ENCODE measurements around the gene CDC5L. TPM values are rescaled to one million over a fixed set of nuclear protein-coding genes. Genes with fewer than 3 reads are reported as not detected.

CDC5L gene
- total RNA-seq, 1 donor from 2014 or later = 20.2 TPM

DNA sequence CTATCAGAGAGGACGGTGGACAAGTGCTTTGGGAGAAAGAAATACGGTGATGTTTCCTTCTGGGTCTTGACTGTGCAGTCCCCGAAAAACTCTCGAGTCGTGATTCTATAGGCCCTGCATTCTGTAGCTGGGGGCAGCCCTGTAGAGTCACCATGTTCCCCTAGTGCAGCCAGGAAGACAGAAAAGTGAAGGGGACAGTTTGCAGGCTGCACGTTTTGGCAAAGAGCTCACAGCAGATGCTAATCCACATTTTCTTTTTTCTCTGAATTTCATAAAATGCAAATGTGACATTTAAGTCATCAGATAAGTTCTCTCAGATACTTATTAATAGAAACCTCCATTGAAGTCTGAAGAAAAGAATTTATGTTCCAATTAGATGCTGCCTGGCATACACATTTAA lies 25.6 kb upstream of the CDC5L start:
- ChIA-PET POLR2A (no interaction called here), CTCF (no interaction called here)
- TF ChIP-seq, protein P1, sequence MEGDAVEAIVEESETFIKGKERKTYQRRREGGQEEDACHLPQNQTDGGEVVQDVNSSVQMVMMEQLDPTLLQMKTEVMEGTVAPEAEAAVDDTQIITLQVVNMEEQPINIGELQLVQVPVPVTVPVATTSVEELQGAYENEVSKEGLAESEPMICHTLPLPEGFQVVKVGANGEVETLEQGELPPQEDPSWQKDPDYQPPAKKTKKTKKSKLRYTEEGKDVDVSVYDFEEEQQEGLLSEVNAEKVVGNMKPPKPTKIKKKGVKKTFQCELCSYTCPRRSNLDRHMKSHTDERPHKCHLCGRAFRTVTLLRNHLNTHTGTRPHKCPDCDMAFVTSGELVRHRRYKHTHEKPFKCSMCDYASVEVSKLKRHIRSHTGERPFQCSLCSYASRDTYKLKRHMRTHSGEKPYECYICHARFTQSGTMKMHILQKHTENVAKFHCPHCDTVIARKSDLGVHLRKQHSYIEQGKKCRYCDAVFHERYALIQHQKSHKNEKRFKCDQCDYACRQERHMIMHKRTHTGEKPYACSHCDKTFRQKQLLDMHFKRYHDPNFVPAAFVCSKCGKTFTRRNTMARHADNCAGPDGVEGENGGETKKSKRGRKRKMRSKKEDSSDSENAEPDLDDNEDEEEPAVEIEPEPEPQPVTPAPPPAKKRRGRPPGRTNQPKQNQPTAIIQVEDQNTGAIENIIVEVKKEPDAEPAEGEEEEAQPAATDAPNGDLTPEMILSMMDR (IDR thresholded peaks at IDR 0.05) = no peak
- no peak for ATAC-seq (ENCODE audit: low read depth)
- intact Hi-C loops (cut with micrococcal nuclease) = no loop called here
- Mint-ChIP-seq H3K27ac (no peak overlapping the region), H3K36me3 (ENCODE audit: low read depth) (no peaks in the 10 kb centered on the region), H3K4me3 (no peak overlapping the region), H3K4me1 (peaks cover 10% of the 10 kb centered on the region), H3K27me3 (peaks cover 11% of the 10 kb centered on the region), H3K9me3 (peaks cover 2% of the 10 kb centered on the region)
- DNase-seq = no peak

DNA sequence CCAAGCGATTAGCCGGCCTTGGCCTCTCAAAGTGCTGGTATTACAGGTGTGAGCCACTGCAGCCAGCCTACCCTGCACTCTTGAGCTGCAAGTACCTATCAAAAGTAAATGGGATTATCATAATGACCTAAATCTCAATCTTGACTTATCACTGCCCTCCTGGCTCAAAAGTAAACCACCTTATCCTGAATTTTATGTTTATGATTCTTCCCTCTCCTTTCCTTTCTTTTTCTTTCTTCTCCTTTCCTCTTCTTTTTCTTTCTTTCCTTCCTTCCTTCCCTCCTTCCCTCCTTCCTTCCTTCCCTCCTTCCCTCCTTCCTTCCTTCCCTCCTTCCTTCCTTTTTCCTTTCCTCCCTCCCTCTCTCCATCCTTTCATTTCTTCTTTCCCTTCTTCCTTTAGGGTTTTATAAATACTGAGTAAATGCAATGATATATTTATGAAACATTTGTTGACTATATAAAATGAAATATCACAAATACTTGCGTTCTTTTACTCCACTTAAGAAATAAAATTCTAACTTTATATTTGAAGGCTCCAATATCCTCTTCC lies 24.1 kb upstream of the CDC5L start:
- no peaks in the 10 kb centered on the region for H3K9me3 Mint-ChIP-seq
- TF ChIP-seq, protein P1 (IDR thresholded peaks at IDR 0.05) = no peak
- ChIA-PET CTCF (no interaction called here), POLR2A (no interaction called here)
- H3K27me3 Mint-ChIP-seq = peaks cover 12% of the 10 kb centered on the region
- ATAC-seq (ENCODE audit: low read depth) (no peak), DNase-seq (no peak)
- H3K36me3 Mint-ChIP-seq (ENCODE audit: low read depth) = no peaks in the 10 kb centered on the region
- peaks cover 10% of the 10 kb centered on the region for H3K4me1 Mint-ChIP-seq
- H3K4me3 Mint-ChIP-seq = no peak overlapping the region
- no peak overlapping the region for H3K27ac Mint-ChIP-seq
- intact Hi-C loops (cut with micrococcal nuclease) = no loop called here

- TF ChIP-seq, protein P1 (IDR thresholded peaks at IDR 0.05) = no peak
- ChIA-PET POLR2A (no interaction called here), CTCF (no interaction called here)
- intact Hi-C loops (cut with micrococcal nuclease) = no loop called here
- ATAC-seq (ENCODE audit: low read depth) (no peak), DNase-seq (no peak)
- Mint-ChIP-seq H3K27ac (no peak overlapping the region), H3K4me3 (no peak overlapping the region), H3K36me3 (ENCODE audit: low read depth) (no peaks in the 10 kb centered on the region), H3K27me3 (peaks cover 10% of the 10 kb centered on the region), H3K4me1 (peaks cover 10% of the 10 kb centered on the region), H3K9me3 (no peaks in the 10 kb centered on the region)
Observed at GRCh38 chr6:44366781-44367180, 20.7 kb upstream of the CDC5L start.

DNA sequence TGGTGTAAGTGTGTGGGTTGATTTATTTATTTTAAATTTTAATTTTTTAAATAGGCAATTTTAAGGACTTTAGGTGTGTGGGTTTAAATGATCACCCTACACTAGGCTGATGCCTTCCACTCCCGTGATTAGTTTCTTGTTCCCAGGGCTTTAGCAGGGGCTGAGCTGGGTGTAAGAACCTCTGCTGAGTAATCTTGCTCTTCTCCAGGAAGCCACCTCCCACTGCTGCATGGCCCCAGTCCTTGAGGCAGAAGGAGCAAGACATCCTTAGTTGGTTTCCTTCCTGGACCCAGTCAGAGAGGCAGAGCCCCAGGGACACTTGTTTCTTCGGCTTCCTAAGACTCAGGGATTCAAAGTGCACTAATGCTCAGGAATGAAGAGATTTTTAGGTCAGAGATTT lies 19.8 kb upstream of the CDC5L start:
- intact Hi-C loops (cut with micrococcal nuclease) = no loop called here
- Mint-ChIP-seq H3K9me3 (no peaks in the 10 kb centered on the region), H3K4me1 (peaks cover 10% of the 10 kb centered on the region), H3K27me3 (peaks cover 11% of the 10 kb centered on the region), H3K4me3 (no peak overlapping the region), H3K27ac (no peak overlapping the region), H3K36me3 (ENCODE audit: low read depth) (no peaks in the 10 kb centered on the region)
- CTCF ChIA-PET = no interaction called here
- TF ChIP-seq, protein P1 (IDR thresholded peaks at IDR 0.05) = no peak
- DNase-seq (no peak), ATAC-seq (ENCODE audit: low read depth) (no peak)
- POLR2A ChIA-PET = no interaction called here

- H3K4me3 Mint-ChIP-seq = no peak overlapping the region
- ATAC-seq (ENCODE audit: low read depth) = no peak
- no peaks in the 10 kb centered on the region for H3K9me3 Mint-ChIP-seq
- ChIA-PET CTCF (no interaction called here), POLR2A (no interaction called here)
- DNase-seq = no peak
- intact Hi-C loops (cut with micrococcal nuclease) = no loop called here
- H3K27me3 Mint-ChIP-seq = peaks cover 17% of the 10 kb centered on the region
- TF ChIP-seq, protein P1 (IDR thresholded peaks at IDR 0.05) = no peak
- H3K36me3 Mint-ChIP-seq (ENCODE audit: low read depth) = no peaks in the 10 kb centered on the region
- no peaks in the 10 kb centered on the region for H3K4me1 Mint-ChIP-seq
- no peak overlapping the region for H3K27ac Mint-ChIP-seq
Observed at GRCh38 chr6:44373051-44373450, 14.5 kb upstream of the CDC5L start.

Data from activated B cell treated with CpG ODN at 0.5 μM for 24 hours (primary cell).